Measurements from ENCODE around the gene HILPDA.

HILPDA gene

DNA sequence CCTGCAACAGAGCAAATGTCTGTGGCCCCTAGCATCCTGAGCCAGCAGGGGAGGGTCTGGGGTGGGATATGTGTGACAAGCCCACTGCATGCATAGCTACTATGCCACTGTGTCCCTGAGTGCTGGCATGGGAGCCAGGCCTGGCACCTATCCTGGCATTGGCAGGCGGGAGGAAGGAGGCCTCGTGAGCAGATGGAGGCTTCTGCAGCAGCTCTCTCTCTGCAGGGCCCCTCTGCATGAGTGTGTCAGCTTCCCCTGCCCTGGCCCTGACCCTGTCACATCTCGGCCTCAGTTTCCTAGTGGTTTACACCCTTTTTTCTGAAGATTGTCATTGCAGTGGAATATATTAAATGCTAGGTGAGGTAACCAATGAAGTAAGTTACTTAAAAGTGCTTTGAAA is 32.8 kb upstream of the HILPDA start:
- H3K4me2 ChIP-seq (ENCODE audit: low read length), result no peak overlapping the region
- H2AFZ ChIP-seq, result no peak overlapping the region
- H3K4me3 ChIP-seq (ENCODE audit: low read depth, low read length), result no peak overlapping the region
- no peak overlapping the region for H3K9ac ChIP-seq
- no peaks in the 10 kb centered on the region for H3K79me2 ChIP-seq
- H3K4me1 ChIP-seq, result peaks cover 3% of the 10 kb centered on the region
- H3K36me3 ChIP-seq (ENCODE audit: control insufficient read depth, insufficient read depth, low read length), result no peaks in the 10 kb centered on the region
- TF ChIP-seq, protein P1, sequence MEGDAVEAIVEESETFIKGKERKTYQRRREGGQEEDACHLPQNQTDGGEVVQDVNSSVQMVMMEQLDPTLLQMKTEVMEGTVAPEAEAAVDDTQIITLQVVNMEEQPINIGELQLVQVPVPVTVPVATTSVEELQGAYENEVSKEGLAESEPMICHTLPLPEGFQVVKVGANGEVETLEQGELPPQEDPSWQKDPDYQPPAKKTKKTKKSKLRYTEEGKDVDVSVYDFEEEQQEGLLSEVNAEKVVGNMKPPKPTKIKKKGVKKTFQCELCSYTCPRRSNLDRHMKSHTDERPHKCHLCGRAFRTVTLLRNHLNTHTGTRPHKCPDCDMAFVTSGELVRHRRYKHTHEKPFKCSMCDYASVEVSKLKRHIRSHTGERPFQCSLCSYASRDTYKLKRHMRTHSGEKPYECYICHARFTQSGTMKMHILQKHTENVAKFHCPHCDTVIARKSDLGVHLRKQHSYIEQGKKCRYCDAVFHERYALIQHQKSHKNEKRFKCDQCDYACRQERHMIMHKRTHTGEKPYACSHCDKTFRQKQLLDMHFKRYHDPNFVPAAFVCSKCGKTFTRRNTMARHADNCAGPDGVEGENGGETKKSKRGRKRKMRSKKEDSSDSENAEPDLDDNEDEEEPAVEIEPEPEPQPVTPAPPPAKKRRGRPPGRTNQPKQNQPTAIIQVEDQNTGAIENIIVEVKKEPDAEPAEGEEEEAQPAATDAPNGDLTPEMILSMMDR (IDR thresholded peaks at IDR 0.05), result no peak
- no peaks in the 10 kb centered on the region for H3K9me3 ChIP-seq (ENCODE audit: control insufficient read depth, low read length)
- H3K27ac ChIP-seq, result no peak overlapping the region
- H3K27me3 ChIP-seq (ENCODE audit: control insufficient read depth, insufficient read depth, low read length), result no peaks in the 10 kb centered on the region

DNA sequence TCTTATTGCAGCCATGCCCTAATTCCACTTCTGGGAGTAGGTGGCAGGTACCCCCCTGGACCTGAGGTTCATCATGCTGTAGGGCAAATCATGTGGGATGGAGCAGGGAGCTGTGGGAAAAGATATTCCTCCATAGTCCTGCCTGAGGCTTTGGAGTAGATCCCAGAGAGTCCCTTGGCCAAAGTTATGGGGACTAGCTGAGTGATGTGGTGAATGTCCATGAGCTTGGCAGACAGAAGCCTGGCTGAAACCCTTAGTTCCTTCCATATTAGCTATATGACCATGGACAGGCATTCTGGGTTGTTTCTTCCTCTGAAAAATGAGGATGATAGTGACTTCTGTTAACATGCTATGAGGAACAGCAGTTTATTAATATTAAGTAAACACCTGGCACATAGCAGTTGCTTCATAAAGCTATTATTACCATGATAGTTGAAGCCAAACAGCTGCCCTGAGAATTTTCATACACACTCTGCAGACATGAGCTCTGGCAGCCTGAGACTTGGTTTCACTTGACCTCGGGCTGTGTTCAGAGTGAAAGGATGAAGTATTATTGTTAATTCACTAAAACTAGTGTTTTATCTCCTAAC is 30.9 kb upstream of the HILPDA start:
- Histone ChIP-seq H3K27ac (no peak overlapping the region), H3K4me1 (peaks cover 3% of the 10 kb centered on the region)
- TF ChIP-seq, protein P1 (IDR thresholded peaks at IDR 0.05), result no peak

DNA sequence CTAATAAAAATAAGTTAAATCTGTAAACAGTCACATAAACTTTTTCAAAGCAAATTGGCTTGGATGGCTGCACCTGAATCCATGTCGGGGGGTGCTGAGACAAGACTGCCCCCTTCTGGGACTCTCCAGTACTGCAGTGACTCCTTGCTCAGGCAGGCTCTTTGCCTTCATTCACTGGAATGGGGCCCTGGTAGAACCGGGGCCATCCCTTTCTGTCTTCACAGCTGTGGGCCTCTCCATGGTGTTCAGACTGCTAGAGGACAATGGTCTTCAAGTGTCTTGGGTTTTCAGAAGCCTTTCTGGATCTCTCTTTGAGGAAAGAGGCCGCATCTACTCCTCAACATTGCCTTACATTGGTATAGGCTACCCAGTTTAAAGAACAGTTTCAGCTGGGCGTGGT is 29.8 kb upstream of the HILPDA start:
- TF ChIP-seq, protein P1 (IDR thresholded peaks at IDR 0.05), result peak; percentile 86
- Histone ChIP-seq H3K9me3 (ENCODE audit: control insufficient read depth, low read length) (no peaks in the 10 kb centered on the region), H3K4me2 (ENCODE audit: low read length) (no peak overlapping the region), H3K4me1 (peaks cover 1% of the 10 kb centered on the region), H3K4me3 (ENCODE audit: low read depth, low read length) (no peak overlapping the region), H3K27ac (no peak overlapping the region), H3K27me3 (ENCODE audit: control insufficient read depth, insufficient read depth, low read length) (no peaks in the 10 kb centered on the region), H2AFZ (no peak overlapping the region), H3K36me3 (ENCODE audit: control insufficient read depth, insufficient read depth, low read length) (no peaks in the 10 kb centered on the region), H3K79me2 (no peaks in the 10 kb centered on the region), H3K9ac (no peak overlapping the region)

More for the DNA sequence above, 30.9 kb upstream of the HILPDA start:
- Histone ChIP-seq H3K4me3 (ENCODE audit: low read depth, low read length) (no peak overlapping the region), H3K27me3 (ENCODE audit: control insufficient read depth, insufficient read depth, low read length) (no peaks in the 10 kb centered on the region), H3K79me2 (no peaks in the 10 kb centered on the region), H3K9ac (no peak overlapping the region), H3K9me3 (ENCODE audit: control insufficient read depth, low read length) (no peaks in the 10 kb centered on the region), H3K36me3 (ENCODE audit: control insufficient read depth, insufficient read depth, low read length) (no peaks in the 10 kb centered on the region), H2AFZ (no peak overlapping the region), H3K4me2 (ENCODE audit: low read length) (no peak overlapping the region)

DNA sequence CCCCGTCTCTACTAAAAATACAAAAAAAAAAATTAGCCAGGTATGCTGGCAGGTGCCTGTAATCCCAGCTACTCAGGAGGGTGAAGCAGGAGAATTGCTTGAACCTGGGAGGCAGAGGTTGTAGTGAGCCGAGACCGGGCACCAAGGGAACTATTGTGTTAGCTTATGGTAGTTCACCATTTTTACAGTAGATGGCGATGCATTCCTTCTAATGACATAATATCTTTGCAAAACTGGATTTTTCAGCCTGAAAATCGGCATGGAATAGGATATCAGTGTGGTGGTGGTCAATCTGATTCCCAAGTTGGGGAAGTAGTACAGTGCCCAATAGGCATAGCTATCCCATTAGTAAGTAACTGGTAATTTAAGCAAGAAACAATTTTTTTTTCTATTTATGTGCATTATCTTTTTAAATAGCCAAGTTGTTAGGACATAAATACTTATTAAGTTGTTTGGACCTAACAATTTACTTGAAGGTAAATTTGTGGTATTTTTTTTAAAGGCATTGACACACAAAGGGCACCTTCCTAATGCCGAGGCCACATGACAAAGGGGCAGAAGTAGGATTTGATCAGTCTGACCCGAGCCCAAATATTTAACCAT is 28.3 kb upstream of the HILPDA start:
- Histone ChIP-seq H3K79me2 (no peaks in the 10 kb centered on the region), H3K9ac (no peak overlapping the region), H3K4me2 (ENCODE audit: low read length) (no peak overlapping the region)

More for the DNA sequence above, 28.3 kb upstream of the HILPDA start:
- Histone ChIP-seq H3K27ac (no peak overlapping the region), H3K36me3 (ENCODE audit: control insufficient read depth, insufficient read depth, low read length) (no peaks in the 10 kb centered on the region), H3K27me3 (ENCODE audit: control insufficient read depth, insufficient read depth, low read length) (no peaks in the 10 kb centered on the region), H3K4me1 (no peaks in the 10 kb centered on the region), H3K4me3 (ENCODE audit: low read depth, low read length) (no peak overlapping the region), H3K9me3 (ENCODE audit: control insufficient read depth, low read length) (no peaks in the 10 kb centered on the region), H2AFZ (no peak overlapping the region)
- TF ChIP-seq, protein P1 (IDR thresholded peaks at IDR 0.05), result peak; percentile 86

Data from parathyroid adenoma (tissue), 2 donors.